GM21825 (cell line): ENCODE measurements around the gene SND1.

Experiments used
- ATAC-seq: cut with Tn5 transposase; IDR thresholded peaks from one replicate; pipeline ENCODE4 v1.9.1; 2021; ENCODE audit warnings: mild to moderate bottlenecking, moderate library complexity; ENCODE audit not compliant: unreplicated experiment

Gene SND1

GRCh38 chr7:127651556-127652332, at the start of gene SND1:
TSS of gene SND1 (plus strand) at chr7:127652194. CDS start at chr7:127652374, 180 bp downstream.
- ATAC-seq, result peak; percentile 95

GRCh38 chr7:127608446-127608845, 43.5 kb upstream of the SND1 start:
- no peak for ATAC-seq

GRCh38 chr7:127609297-127609696, 42.7 kb upstream of the SND1 start:
- ATAC-seq, result no peak

DNA sequence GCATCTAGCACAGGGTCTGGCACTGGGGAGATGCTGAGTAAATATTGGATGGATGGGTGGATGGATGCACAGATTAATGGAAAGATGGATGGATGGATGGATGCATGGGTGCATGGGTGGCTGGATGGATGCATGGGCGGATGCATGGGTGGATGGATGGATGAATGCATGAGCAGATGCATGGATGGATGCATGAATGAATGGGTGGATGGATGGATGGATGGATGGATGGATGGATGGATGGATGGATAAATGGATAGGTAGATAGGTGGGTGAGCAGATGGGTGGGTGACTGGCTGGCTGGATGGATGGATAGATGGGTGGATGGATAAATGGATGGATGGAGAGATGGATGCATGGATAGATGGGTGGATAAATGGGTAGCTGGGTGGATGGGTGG, 39.7 kb upstream of the SND1 start:
- no peak for ATAC-seq

DNA sequence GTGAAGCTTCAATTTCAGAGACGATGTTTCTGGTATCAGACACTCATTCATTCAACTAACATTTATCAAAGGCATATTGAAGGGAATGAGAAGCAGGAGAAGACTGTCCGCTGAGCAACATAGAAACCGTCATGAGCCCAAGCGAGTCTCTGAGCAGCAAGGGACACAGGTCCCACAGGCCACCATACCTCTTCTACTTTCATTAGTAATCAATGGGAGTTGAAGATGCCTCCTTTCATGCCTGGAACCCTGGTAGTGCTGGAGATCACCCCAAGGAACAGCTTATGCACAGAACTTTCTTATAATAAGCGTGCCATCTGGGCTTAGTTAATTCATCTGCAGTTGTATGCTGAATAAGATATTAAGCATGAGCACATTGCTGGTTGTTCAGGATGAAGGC, 35.3 kb upstream of the SND1 start:
- ATAC-seq, result no peak

DNA sequence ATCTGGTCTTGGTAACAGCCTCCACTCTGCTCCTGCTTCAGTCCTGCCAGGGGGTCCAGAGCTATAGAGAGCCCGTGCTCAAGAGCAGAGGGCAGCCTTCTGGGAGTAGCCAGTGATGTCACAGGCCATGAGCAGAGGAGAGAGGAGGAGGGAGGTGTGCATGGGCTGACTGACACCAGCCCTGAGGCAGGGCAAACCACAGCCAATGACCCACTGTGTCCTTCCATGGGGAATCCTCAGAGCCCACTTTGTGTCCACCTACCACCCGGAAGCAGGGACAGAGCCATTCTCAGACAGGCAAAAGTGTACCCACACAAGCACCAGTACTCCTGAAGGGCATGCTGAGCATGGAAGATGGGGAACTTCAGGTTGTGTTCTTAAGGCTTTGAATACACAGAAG, 34.0 kb upstream of the SND1 start, which contains the start of gene PAX4:
TSS of gene PAX4 (minus strand) at position 101 of the 400 bp plus-strand sequence. CDS start 2,214 bp downstream, outside the sequence.
- ATAC-seq, result no peak

GRCh38 chr7:127618775-127619174, 33.2 kb upstream of the SND1 start:
- no peak for ATAC-seq

DNA sequence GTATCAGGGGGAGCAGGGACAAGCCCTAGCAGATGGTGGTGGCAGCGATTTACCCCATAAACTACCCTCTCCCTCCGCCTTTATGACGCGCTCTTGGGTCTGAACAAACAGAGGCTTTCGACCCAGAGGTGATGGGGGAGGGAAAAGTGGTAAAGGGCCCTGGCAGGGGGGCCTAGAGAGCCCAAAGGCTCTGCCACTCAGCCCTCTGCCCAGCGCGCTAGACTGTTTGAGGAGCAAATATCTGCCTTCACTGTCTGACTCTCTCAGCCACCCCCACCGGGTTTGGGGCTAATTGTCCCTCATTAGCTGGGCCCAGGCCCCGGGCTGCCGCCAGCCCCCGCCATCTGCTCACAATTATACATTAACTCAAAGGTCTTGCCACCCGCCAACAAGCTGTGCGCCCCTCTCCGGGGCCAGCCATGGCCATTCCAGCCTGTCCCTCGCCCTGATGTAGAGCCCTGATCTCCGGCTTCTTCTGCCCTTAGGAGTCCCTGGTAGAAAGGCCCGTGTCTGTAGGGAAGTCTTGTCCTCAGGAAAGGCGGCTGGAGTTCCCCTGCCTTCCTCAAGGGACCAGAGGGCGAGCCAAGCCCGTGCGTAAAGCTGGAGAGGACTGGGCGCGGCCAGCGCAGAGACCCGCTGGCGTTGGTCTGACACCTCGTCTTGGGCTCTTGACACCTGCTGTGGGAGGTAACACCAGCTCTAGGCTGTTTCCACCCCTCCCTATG, 32.2 kb upstream of the SND1 start:
- no peak for ATAC-seq

DNA sequence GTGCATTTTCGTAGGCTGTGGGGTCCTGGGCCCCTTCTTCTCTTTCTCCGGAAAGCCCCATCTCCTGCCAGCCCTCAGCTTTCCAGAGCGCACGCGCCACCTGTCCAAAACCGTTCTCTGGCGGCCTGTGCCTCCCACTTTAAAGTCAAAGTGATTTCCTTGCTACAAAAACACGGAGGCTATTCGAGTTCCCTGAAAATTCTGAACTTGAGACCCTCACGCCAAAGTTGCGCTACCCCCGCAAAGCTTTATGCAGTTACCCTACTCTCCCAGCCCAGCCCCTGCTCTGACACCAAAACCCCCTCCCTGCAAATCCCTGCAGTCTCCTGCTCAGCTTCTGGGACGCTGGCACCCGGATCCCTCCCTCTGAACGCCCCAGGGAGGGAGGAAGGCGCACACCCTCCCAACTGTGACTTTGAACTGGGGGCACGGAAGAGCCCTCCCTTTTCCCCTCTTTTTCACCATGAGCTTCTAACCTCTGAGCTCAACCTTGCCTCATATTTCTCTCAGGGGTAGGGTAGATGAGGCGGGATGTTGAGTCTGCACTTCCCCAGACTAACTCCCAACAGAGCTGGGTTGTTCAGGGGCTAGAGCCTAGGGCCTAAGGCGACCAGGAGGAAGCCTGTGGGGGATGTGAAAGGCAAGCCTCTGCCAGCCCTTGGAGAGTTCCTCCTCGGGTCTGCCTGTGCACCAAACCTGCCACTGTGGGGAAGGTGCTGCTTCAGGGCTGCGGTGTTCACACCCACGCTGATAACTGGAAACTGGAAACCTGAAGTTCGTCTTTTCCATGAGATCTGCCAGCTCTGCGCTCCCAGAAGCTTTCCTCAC, 31.4 kb upstream of the SND1 start:
- ATAC-seq, result no peak

- ATAC-seq, result no peak
Observed at GRCh38 chr7:127625331-127625730, 26.7 kb upstream of the SND1 start.

GRCh38 chr7:127628445-127628844, 23.5 kb upstream of the SND1 start:
- no peak for ATAC-seq

DNA sequence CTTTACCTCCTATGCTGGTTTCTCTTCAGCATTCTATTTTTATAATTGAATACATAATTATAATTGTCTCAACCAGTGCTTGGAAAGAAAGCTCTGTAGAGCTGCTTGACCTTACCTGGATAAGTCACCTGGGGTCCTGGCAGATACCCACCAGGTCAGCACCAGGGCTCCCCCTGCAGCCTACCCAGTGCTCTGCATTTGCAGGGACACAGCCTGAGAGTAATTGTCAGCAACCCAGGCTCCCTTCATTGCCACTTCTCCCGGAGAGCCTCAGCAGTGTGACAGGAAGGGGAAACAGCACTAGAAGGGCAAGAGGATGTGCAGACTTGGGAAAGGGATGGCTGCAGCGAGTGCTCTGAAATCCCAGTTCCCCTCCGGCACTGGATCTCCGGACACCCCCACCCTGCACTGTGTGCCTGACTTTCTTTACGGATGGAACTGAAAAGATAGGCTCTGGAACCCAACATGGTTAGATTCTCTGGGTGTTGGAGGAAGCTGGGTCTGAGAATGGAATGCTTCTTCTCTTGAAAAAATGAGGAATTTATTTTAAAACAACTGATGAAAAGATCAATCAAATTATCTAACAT, 22.6 kb upstream of the SND1 start:
- no peak for ATAC-seq

- no peak for ATAC-seq
Observed at GRCh38 chr7:127632276-127632910, 19.6 kb upstream of the SND1 start.

DNA sequence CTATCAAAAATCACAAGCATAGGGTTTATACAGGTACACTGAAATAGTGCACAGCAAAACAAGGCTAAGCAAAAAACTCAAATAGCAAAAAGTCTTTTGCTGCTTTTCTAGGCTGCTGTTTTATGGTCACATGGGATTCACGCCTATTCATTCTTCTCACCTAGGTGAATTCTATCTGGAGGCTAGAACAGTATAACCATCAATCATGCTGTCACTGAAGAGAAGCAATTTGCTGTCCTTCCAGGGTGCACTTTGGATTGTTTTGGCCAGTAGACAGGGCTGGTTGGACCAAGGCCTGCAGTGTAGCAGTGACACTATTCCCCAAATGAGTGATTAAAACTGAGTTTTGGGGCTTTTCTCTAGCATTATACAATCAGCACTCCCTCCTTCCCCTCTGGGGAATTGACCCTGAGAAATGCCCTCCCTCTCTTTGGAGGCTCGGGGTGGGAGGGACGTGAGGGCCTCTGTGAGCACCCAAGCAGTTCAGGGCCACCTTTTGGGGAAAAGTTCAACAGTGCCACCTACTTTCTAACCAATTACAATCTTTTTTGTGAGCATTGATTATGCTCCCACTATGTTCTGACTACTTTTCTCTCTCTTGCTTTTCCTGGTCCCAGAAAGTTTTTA, 16.2 kb upstream of the SND1 start:
- no peak for ATAC-seq

DNA sequence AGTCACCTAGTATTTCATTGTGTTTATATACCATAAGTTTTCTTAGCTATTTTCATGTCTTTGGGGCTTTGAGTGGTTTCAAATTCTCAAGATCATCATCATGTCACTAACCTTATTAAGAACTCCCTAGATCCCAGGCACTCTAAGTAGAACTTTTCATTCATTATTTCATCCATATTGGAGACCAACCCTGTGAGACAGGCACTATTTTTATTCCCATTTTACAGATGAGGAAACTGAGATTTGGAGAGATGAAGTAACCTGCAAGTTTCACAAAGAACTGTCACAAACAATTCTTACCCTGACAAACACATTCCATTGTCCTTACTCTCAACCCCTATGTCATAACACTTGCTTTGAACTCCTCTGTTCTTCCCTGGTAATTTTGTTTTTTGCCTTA, 13.8 kb upstream of the SND1 start:
- ATAC-seq, result no peak

DNA sequence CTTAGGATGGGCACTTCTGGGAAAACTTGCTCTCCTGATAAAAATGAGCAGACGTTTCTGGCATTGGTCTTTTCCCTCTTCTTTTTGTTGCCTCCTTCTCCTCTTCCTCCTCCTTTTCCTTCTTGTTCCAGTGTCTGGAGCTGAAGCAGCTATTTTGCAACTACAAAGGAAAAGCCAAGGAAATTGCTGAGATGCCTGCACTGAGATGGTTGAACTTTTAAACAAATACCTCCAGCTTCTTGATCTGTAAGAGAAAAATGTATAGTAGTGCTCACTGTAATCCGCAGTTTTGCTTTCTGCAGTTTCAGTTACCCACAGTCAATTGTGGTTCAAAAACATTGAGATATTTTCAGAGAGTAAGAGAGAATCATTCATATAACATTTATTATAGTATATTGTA, 7.5 kb upstream of the SND1 start:
- ATAC-seq, result no peak

- no peak for ATAC-seq
Observed at GRCh38 chr7:127647636-127648035, 4.4 kb upstream of the SND1 start.

DNA sequence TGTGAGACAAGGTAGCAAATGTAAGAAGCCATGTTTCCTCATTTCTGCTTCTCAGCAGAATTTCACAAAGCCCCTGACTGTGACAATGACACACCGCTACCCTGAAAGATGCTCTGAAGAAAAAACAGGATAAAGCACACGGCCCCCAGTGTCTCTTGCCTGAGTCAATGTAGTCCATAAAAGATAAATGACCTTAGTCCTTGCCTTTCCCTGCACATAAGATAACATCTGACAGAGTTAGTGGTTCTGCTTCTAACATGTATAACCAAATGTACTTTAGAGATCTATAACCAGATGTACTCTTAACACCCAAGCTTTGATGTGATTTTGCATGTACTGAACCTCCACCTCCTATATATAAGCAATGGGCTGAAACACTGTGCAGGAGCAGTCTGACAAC, 3.0 kb upstream of the SND1 start:
- no peak for ATAC-seq

DNA sequence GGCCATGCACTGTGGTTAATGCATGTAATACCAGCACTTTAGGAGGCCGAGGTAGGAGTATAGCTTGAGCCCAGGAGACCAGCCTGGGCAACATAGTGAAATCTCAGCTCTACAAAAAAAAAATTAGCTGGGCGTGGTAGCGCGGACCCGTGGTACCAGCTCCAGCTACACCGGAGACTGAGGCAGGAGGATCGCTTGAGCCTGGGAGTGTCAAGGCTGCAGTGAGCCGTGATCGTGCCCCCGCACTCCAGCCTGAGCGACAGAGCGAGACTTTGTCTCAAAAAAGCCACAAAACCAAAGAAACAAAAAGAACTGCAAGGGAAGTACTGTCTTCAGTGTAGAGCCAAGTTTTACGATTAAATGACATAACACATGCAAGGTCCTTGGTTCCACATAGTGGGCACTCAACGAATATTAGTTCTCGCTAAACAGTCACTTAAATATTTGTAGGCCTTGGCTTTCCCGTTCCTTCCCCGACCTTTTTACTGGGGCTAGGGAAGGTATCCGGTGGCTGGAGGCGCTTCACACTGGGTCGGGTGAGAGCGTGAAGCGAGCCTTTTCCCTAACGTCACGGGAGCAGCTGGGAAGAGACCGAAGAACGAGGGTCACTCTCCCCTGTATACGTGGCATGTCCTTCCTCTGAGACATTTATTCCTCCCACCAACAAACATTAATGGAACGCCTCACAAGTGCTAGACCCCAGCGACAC, 993 bp upstream of the SND1 start:
- ATAC-seq, result no peak
